GM21786 (cell line): Measurements from ENCODE around the gene MGAM2.

Experiments used
- ATAC-seq: cut with Tn5 transposase; IDR thresholded peaks from one replicate; pipeline ENCODE4 v1.9.1; 2021; ENCODE audit not compliant: unreplicated experiment

The MGAM2 gene

GRCh38 chr7:142114207-142114606 lies 2.7 kb downstream of the MGAM2 start:
- no peak for ATAC-seq

GRCh38 chr7:142120524-142120923 lies 9.0 kb downstream of the MGAM2 start:
- no peak for ATAC-seq

GRCh38 chr7:142123184-142123583 lies 11.7 kb downstream of the MGAM2 start:
- no peak for ATAC-seq

- no peak for ATAC-seq
Observed at GRCh38 chr7:142125256-142125955, 13.9 kb downstream of the MGAM2 start.

- ATAC-seq, result no peak
Observed at GRCh38 chr7:142130267-142130666, 18.7 kb downstream of the MGAM2 start.

GRCh38 chr7:142131439-142132185 lies 20.1 kb downstream of the MGAM2 start:
- ATAC-seq, result no peak

- no peak for ATAC-seq
Observed at GRCh38 chr7:142133731-142134148, 22.2 kb downstream of the MGAM2 start.

GRCh38 chr7:142134909-142135308 lies 23.4 kb downstream of the MGAM2 start:
- ATAC-seq, result no peak

- no peak for ATAC-seq
Observed at GRCh38 chr7:142138996-142139395, 27.5 kb downstream of the MGAM2 start.

- no peak for ATAC-seq
Observed at GRCh38 chr7:142139597-142140400, 28.3 kb downstream of the MGAM2 start.

- no peak for ATAC-seq
Observed at GRCh38 chr7:142140401-142140959, 29.0 kb downstream of the MGAM2 start.

- ATAC-seq, result no peak
Observed at GRCh38 chr7:142142702-142143101, 31.2 kb downstream of the MGAM2 start.

- ATAC-seq, result no peak
Observed at GRCh38 chr7:142146124-142146523, 34.6 kb downstream of the MGAM2 start.

- ATAC-seq, result no peak
Observed at GRCh38 chr7:142150356-142150755, 38.8 kb downstream of the MGAM2 start.

- ATAC-seq, result no peak
Observed at GRCh38 chr7:142150869-142151268, 39.4 kb downstream of the MGAM2 start.

GRCh38 chr7:142152076-142152475 lies 40.6 kb downstream of the MGAM2 start:
- peak; percentile 65 for ATAC-seq

- no peak for ATAC-seq
Observed at GRCh38 chr7:142153400-142153799, 41.9 kb downstream of the MGAM2 start.

- no peak for ATAC-seq
Observed at GRCh38 chr7:142158736-142159496, 47.4 kb downstream of the MGAM2 start.

- ATAC-seq, result no peak
Observed at GRCh38 chr7:142161921-142162320, 50.4 kb downstream of the MGAM2 start.

GRCh38 chr7:142168746-142169145 lies 57.2 kb downstream of the MGAM2 start:
- no peak for ATAC-seq

GRCh38 chr7:142172932-142173331 lies 61.4 kb downstream of the MGAM2 start:
- ATAC-seq, result no peak
